ENCODE results near the gene AMOTL2.

Gene AMOTL2

GRCh38 chr3:134366221-134366927, 7.9 kb downstream of the AMOTL2 start:
- Histone ChIP-seq H3K4me3 (ENCODE audit: low read depth, low read length) (no peak overlapping the region), H3K27ac (ENCODE audit: low read depth, low read length) (no peak overlapping the region), H3K4me1 (ENCODE audit: control insufficient read depth, insufficient read depth, low read length) (peaks cover 88% of the 10 kb centered on the region), H3K9me3 (ENCODE audit: control insufficient read depth, insufficient read depth, low read depth, low read length) (no peaks in the 10 kb centered on the region), H3K27me3 (ENCODE audit: control insufficient read depth, insufficient read depth, low read length) (no peaks in the 10 kb centered on the region), H3K9ac (ENCODE audit: low read length) (no peak overlapping the region), H3K36me3 (ENCODE audit: control insufficient read depth, insufficient read depth, low read length) (peaks cover 95% of the 10 kb centered on the region)

GRCh38 chr3:134365766-134366065, 8.5 kb downstream of the AMOTL2 start:
- peaks cover 81% of the 10 kb centered on the region for H3K4me1 ChIP-seq (ENCODE audit: control insufficient read depth, insufficient read depth, low read length)
- peaks cover 95% of the 10 kb centered on the region for H3K36me3 ChIP-seq (ENCODE audit: control insufficient read depth, insufficient read depth, low read length)
- no peak overlapping the region for H3K9ac ChIP-seq (ENCODE audit: low read length)
- no peaks in the 10 kb centered on the region for H3K9me3 ChIP-seq (ENCODE audit: control insufficient read depth, insufficient read depth, low read depth, low read length)
- H3K27ac ChIP-seq (ENCODE audit: low read depth, low read length): no peak overlapping the region
- no peak overlapping the region for H3K4me3 ChIP-seq (ENCODE audit: low read depth, low read length)
- H3K27me3 ChIP-seq (ENCODE audit: control insufficient read depth, insufficient read depth, low read length): no peaks in the 10 kb centered on the region

GRCh38 chr3:134364936-134365765, 9.1 kb downstream of the AMOTL2 start:
- no peaks in the 10 kb centered on the region for H3K27me3 ChIP-seq (ENCODE audit: control insufficient read depth, insufficient read depth, low read length)
- H3K9ac ChIP-seq (ENCODE audit: low read length): peak overlapping the region; percentile 62
- peaks cover 76% of the 10 kb centered on the region for H3K4me1 ChIP-seq (ENCODE audit: control insufficient read depth, insufficient read depth, low read length)
- peak overlapping the region; percentile 96 for H3K27ac ChIP-seq (ENCODE audit: low read depth, low read length)
- peak overlapping the region; percentile 30 for H3K4me3 ChIP-seq (ENCODE audit: low read depth, low read length)
- no peaks in the 10 kb centered on the region for H3K9me3 ChIP-seq (ENCODE audit: control insufficient read depth, insufficient read depth, low read depth, low read length)
- H3K36me3 ChIP-seq (ENCODE audit: control insufficient read depth, insufficient read depth, low read length): peaks cover 95% of the 10 kb centered on the region

GRCh38 chr3:134364061-134364935, 9.9 kb downstream of the AMOTL2 start:
- H3K36me3 ChIP-seq (ENCODE audit: control insufficient read depth, insufficient read depth, low read length): peaks cover 95% of the 10 kb centered on the region

GRCh38 chr3:134363381-134363755, 10.9 kb downstream of the AMOTL2 start:
- H3K4me1 ChIP-seq (ENCODE audit: control insufficient read depth, insufficient read depth, low read length): peaks cover 69% of the 10 kb centered on the region
- no peaks in the 10 kb centered on the region for H3K9me3 ChIP-seq (ENCODE audit: control insufficient read depth, insufficient read depth, low read depth, low read length)
- peak overlapping the region; percentile 96 for H3K27ac ChIP-seq (ENCODE audit: low read depth, low read length)
- peak overlapping the region; percentile 84 for H3K9ac ChIP-seq (ENCODE audit: low read length)
- H3K36me3 ChIP-seq (ENCODE audit: control insufficient read depth, insufficient read depth, low read length): peaks cover 95% of the 10 kb centered on the region
- peak overlapping the region; percentile 40 for H3K4me3 ChIP-seq (ENCODE audit: low read depth, low read length)
- no peaks in the 10 kb centered on the region for H3K27me3 ChIP-seq (ENCODE audit: control insufficient read depth, insufficient read depth, low read length)

More at GRCh38 chr3:134364061-134364935, 9.9 kb downstream of the AMOTL2 start:
- Histone ChIP-seq H3K9me3 (ENCODE audit: control insufficient read depth, insufficient read depth, low read depth, low read length) (no peaks in the 10 kb centered on the region), H3K27me3 (ENCODE audit: control insufficient read depth, insufficient read depth, low read length) (no peaks in the 10 kb centered on the region), H3K4me3 (ENCODE audit: low read depth, low read length) (peak overlapping the region; percentile 40), H3K4me1 (ENCODE audit: control insufficient read depth, insufficient read depth, low read length) (peaks cover 69% of the 10 kb centered on the region), H3K27ac (ENCODE audit: low read depth, low read length) (peak overlapping the region; percentile 96), H3K9ac (ENCODE audit: low read length) (peak overlapping the region; percentile 84)

- Histone ChIP-seq H3K9ac (ENCODE audit: low read length) (peak overlapping the region; percentile 84), H3K4me1 (ENCODE audit: control insufficient read depth, insufficient read depth, low read length) (peaks cover 69% of the 10 kb centered on the region), H3K27ac (ENCODE audit: low read depth, low read length) (peak overlapping the region; percentile 27; the same call in 1 of the 2 replicates), H3K36me3 (ENCODE audit: control insufficient read depth, insufficient read depth, low read length) (peaks cover 95% of the 10 kb centered on the region), H3K4me3 (ENCODE audit: low read depth, low read length) (no peak overlapping the region), H3K9me3 (ENCODE audit: control insufficient read depth, insufficient read depth, low read depth, low read length) (no peaks in the 10 kb centered on the region), H3K27me3 (ENCODE audit: control insufficient read depth, insufficient read depth, low read length) (no peaks in the 10 kb centered on the region)
Measured at GRCh38 chr3:134362670-134363380, 11.4 kb downstream of the AMOTL2 start.

- Histone ChIP-seq H3K36me3 (ENCODE audit: control insufficient read depth, insufficient read depth, low read length) (peaks cover 95% of the 10 kb centered on the region), H3K4me1 (ENCODE audit: control insufficient read depth, insufficient read depth, low read length) (peaks cover 70% of the 10 kb centered on the region), H3K9me3 (ENCODE audit: control insufficient read depth, insufficient read depth, low read depth, low read length) (no peaks in the 10 kb centered on the region), H3K4me3 (ENCODE audit: low read depth, low read length) (no peak overlapping the region), H3K9ac (ENCODE audit: low read length) (no peak overlapping the region), H3K27ac (ENCODE audit: low read depth, low read length) (0 out of 2 replicates have a peak overlapping the region, but pooled peaks have one; percentile 27), H3K27me3 (ENCODE audit: control insufficient read depth, insufficient read depth, low read length) (no peaks in the 10 kb centered on the region)
Measured at GRCh38 chr3:134362221-134362620, 12.0 kb downstream of the AMOTL2 start.

- Histone ChIP-seq H3K9ac (ENCODE audit: low read length) (no peak overlapping the region), H3K27me3 (ENCODE audit: control insufficient read depth, insufficient read depth, low read length) (no peaks in the 10 kb centered on the region), H3K9me3 (ENCODE audit: control insufficient read depth, insufficient read depth, low read depth, low read length) (no peaks in the 10 kb centered on the region), H3K36me3 (ENCODE audit: control insufficient read depth, insufficient read depth, low read length) (peaks cover 95% of the 10 kb centered on the region), H3K27ac (ENCODE audit: low read depth, low read length) (no peak overlapping the region), H3K4me1 (ENCODE audit: control insufficient read depth, insufficient read depth, low read length) (peaks cover 67% of the 10 kb centered on the region), H3K4me3 (ENCODE audit: low read depth, low read length) (no peak overlapping the region)
Measured at GRCh38 chr3:134361162-134361835, 12.9 kb downstream of the AMOTL2 start.

- H3K27ac ChIP-seq (ENCODE audit: low read depth, low read length): no peak overlapping the region
- no peaks in the 10 kb centered on the region for H3K27me3 ChIP-seq (ENCODE audit: control insufficient read depth, insufficient read depth, low read length)
- no peak overlapping the region for H3K4me3 ChIP-seq (ENCODE audit: low read depth, low read length)
- H3K9ac ChIP-seq (ENCODE audit: low read length): no peak overlapping the region
- peaks cover 54% of the 10 kb centered on the region for H3K4me1 ChIP-seq (ENCODE audit: control insufficient read depth, insufficient read depth, low read length)
- no peaks in the 10 kb centered on the region for H3K9me3 ChIP-seq (ENCODE audit: control insufficient read depth, insufficient read depth, low read depth, low read length)
- H3K36me3 ChIP-seq (ENCODE audit: control insufficient read depth, insufficient read depth, low read length): peaks cover 95% of the 10 kb centered on the region
Measured at GRCh38 chr3:134360046-134360445, 14.2 kb downstream of the AMOTL2 start.
